Activated naive CD8-positive, alpha-beta T cell treated with anti-CD3 and anti-CD28 coated beads for 36 hours (primary cell): ENCODE data around the gene WNT2B. TPM values are rescaled to one million over a fixed set of nuclear protein-coding genes. Genes with fewer than 3 reads are reported as not detected.
A peak's percentile ranks its signal among the peaks of the same experiment; 100 is the strongest.

Experiments used
- DNase-seq: peaks from one replicate; pipeline ENCODE4 v3.0.0; 2021
- H3K27ac Mint-ChIP-seq: one replicate; pipeline ENCODE4 v1.8.0; 2022; ENCODE audit warnings: mild to moderate bottlenecking, moderate library complexity, mixed read lengths
- H3K27me3 Mint-ChIP-seq: one replicate; pipeline ENCODE4 v1.8.0; 2022; ENCODE audit warnings: mild to moderate bottlenecking, mixed read lengths
- H3K36me3 Mint-ChIP-seq: one replicate; pipeline ENCODE4 v1.8.0; 2021; ENCODE audit warnings: mild to moderate bottlenecking, mixed read lengths
- H3K4me1 Mint-ChIP-seq: one replicate; pipeline ENCODE4 v1.8.0; 2021; ENCODE audit warnings: mixed read lengths
- H3K4me3 Mint-ChIP-seq: one replicate; pipeline ENCODE4 v1.8.0; 2022; ENCODE audit warnings: mild to moderate bottlenecking, moderate library complexity, mixed read lengths
- H3K9me3 Mint-ChIP-seq: one replicate; pipeline ENCODE4 v1.8.0; 2022; ENCODE audit warnings: mixed read lengths
- total RNA-seq, 2 experiments: library from RNA; stranded (reverse); gene quantifications; one replicate each; pipeline ENCODE4 v1.2.3, GENCODE V29; 2021

WNT2B gene
- total RNA-seq, 2 experiments from 2014 or later: not detected

GRCh38 chr1:112492076-112492475 is 16.7 kb upstream of the WNT2B start:
- no peak overlapping the region for H3K4me3 Mint-ChIP-seq
- H3K36me3 Mint-ChIP-seq: no peaks in the 10 kb centered on the region
- H3K27ac Mint-ChIP-seq: no peak overlapping the region
- no peak for DNase-seq
- no peaks in the 10 kb centered on the region for H3K9me3 Mint-ChIP-seq
- no peaks in the 10 kb centered on the region for H3K4me1 Mint-ChIP-seq
- peaks cover 18% of the 10 kb centered on the region for H3K27me3 Mint-ChIP-seq

GRCh38 chr1:112493351-112493750 is 15.4 kb upstream of the WNT2B start:
- Mint-ChIP-seq H3K36me3 (no peaks in the 10 kb centered on the region), H3K9me3 (no peaks in the 10 kb centered on the region), H3K27ac (no peak overlapping the region), H3K27me3 (peaks cover 30% of the 10 kb centered on the region), H3K4me3 (no peak overlapping the region), H3K4me1 (no peaks in the 10 kb centered on the region)
- no peak for DNase-seq

GRCh38 chr1:112496290-112496689 is 12.5 kb upstream of the WNT2B start:
- H3K36me3 Mint-ChIP-seq: no peaks in the 10 kb centered on the region
- H3K4me3 Mint-ChIP-seq: no peak overlapping the region
- no peak overlapping the region for H3K27ac Mint-ChIP-seq
- peaks cover 43% of the 10 kb centered on the region for H3K27me3 Mint-ChIP-seq
- H3K9me3 Mint-ChIP-seq: no peaks in the 10 kb centered on the region
- no peak for DNase-seq
- H3K4me1 Mint-ChIP-seq: no peaks in the 10 kb centered on the region

- Mint-ChIP-seq H3K4me3 (peak overlapping the region; percentile 65), H3K27ac (no peak overlapping the region), H3K36me3 (no peaks in the 10 kb centered on the region), H3K9me3 (no peaks in the 10 kb centered on the region), H3K27me3 (peaks cover 68% of the 10 kb centered on the region), H3K4me1 (peaks cover 5% of the 10 kb centered on the region)
- peak; percentile 63 for DNase-seq
Observed at GRCh38 chr1:112501810-112502641, 6.7 kb upstream of the WNT2B start.

GRCh38 chr1:112502826-112503225 is 5.9 kb upstream of the WNT2B start:
- peaks cover 7% of the 10 kb centered on the region for H3K4me1 Mint-ChIP-seq
- no peaks in the 10 kb centered on the region for H3K9me3 Mint-ChIP-seq
- no peak overlapping the region for H3K27ac Mint-ChIP-seq
- DNase-seq: no peak
- peaks cover 68% of the 10 kb centered on the region for H3K27me3 Mint-ChIP-seq
- H3K36me3 Mint-ChIP-seq: no peaks in the 10 kb centered on the region
- no peak overlapping the region for H3K4me3 Mint-ChIP-seq

GRCh38 chr1:112504001-112504660 is 4.6 kb upstream of the WNT2B start:
- H3K27ac Mint-ChIP-seq: no peak overlapping the region
- no peak for DNase-seq
- no peaks in the 10 kb centered on the region for H3K9me3 Mint-ChIP-seq
- H3K36me3 Mint-ChIP-seq: no peaks in the 10 kb centered on the region
- peaks cover 7% of the 10 kb centered on the region for H3K4me1 Mint-ChIP-seq
- no peak overlapping the region for H3K4me3 Mint-ChIP-seq
- H3K27me3 Mint-ChIP-seq: peaks cover 62% of the 10 kb centered on the region

GRCh38 chr1:112504661-112505399 is 3.9 kb upstream of the WNT2B start:
- peaks cover 9% of the 10 kb centered on the region for H3K4me1 Mint-ChIP-seq
- H3K27me3 Mint-ChIP-seq: peaks cover 64% of the 10 kb centered on the region

GRCh38 chr1:112505400-112505785 is 3.4 kb upstream of the WNT2B start:
- peaks cover 65% of the 10 kb centered on the region for H3K27me3 Mint-ChIP-seq
- no peak overlapping the region for H3K4me3 Mint-ChIP-seq
- H3K27ac Mint-ChIP-seq: no peak overlapping the region
- peaks cover 9% of the 10 kb centered on the region for H3K4me1 Mint-ChIP-seq
- no peak for DNase-seq
- no peaks in the 10 kb centered on the region for H3K36me3 Mint-ChIP-seq
- no peaks in the 10 kb centered on the region for H3K9me3 Mint-ChIP-seq

More at GRCh38 chr1:112504661-112505399, 3.9 kb upstream of the WNT2B start:
- H3K36me3 Mint-ChIP-seq: no peaks in the 10 kb centered on the region
- no peak for DNase-seq
- no peak overlapping the region for H3K4me3 Mint-ChIP-seq
- H3K27ac Mint-ChIP-seq: no peak overlapping the region
- no peaks in the 10 kb centered on the region for H3K9me3 Mint-ChIP-seq

- H3K27me3 Mint-ChIP-seq: peaks cover 68% of the 10 kb centered on the region
- no peaks in the 10 kb centered on the region for H3K36me3 Mint-ChIP-seq
- peaks cover 9% of the 10 kb centered on the region for H3K4me1 Mint-ChIP-seq
- no peaks in the 10 kb centered on the region for H3K9me3 Mint-ChIP-seq
- no peak for DNase-seq
- H3K4me3 Mint-ChIP-seq: no peak overlapping the region
- H3K27ac Mint-ChIP-seq: no peak overlapping the region
Observed at GRCh38 chr1:112505878-112506277, 2.9 kb upstream of the WNT2B start.

GRCh38 chr1:112506306-112506705 is 2.5 kb upstream of the WNT2B start:
- peaks cover 9% of the 10 kb centered on the region for H3K4me1 Mint-ChIP-seq
- no peak overlapping the region for H3K4me3 Mint-ChIP-seq
- peaks cover 64% of the 10 kb centered on the region for H3K27me3 Mint-ChIP-seq
- no peak for DNase-seq
- H3K9me3 Mint-ChIP-seq: no peaks in the 10 kb centered on the region
- no peak overlapping the region for H3K27ac Mint-ChIP-seq
- no peaks in the 10 kb centered on the region for H3K36me3 Mint-ChIP-seq

GRCh38 chr1:112506731-112507130 is 2.0 kb upstream of the WNT2B start:
- Mint-ChIP-seq H3K27me3 (peaks cover 59% of the 10 kb centered on the region), H3K36me3 (no peaks in the 10 kb centered on the region), H3K27ac (no peak overlapping the region), H3K4me3 (no peak overlapping the region), H3K4me1 (peaks cover 9% of the 10 kb centered on the region), H3K9me3 (no peaks in the 10 kb centered on the region)
- DNase-seq: no peak

GRCh38 chr1:112507336-112507735 is 1.4 kb upstream of the WNT2B start:
- H3K27ac Mint-ChIP-seq: no peak overlapping the region

GRCh38 chr1:112507921-112508277 is 866 bp upstream of the WNT2B start:
- H3K36me3 Mint-ChIP-seq: no peaks in the 10 kb centered on the region
- peak; percentile 13 for DNase-seq
- H3K4me3 Mint-ChIP-seq: peak overlapping the region; percentile 66
- H3K27me3 Mint-ChIP-seq: peaks cover 51% of the 10 kb centered on the region
- H3K4me1 Mint-ChIP-seq: peaks cover 4% of the 10 kb centered on the region
- no peak overlapping the region for H3K27ac Mint-ChIP-seq
- no peaks in the 10 kb centered on the region for H3K9me3 Mint-ChIP-seq

More at GRCh38 chr1:112507336-112507735, 1.4 kb upstream of the WNT2B start:
- no peaks in the 10 kb centered on the region for H3K9me3 Mint-ChIP-seq
- peaks cover 56% of the 10 kb centered on the region for H3K27me3 Mint-ChIP-seq
- DNase-seq: no peak
- no peaks in the 10 kb centered on the region for H3K36me3 Mint-ChIP-seq
- peaks cover 7% of the 10 kb centered on the region for H3K4me1 Mint-ChIP-seq
- peak overlapping the region; percentile 66 for H3K4me3 Mint-ChIP-seq

- H3K36me3 Mint-ChIP-seq: no peaks in the 10 kb centered on the region
- H3K4me1 Mint-ChIP-seq: peaks cover 4% of the 10 kb centered on the region
- H3K9me3 Mint-ChIP-seq: no peaks in the 10 kb centered on the region
- no peak overlapping the region for H3K27ac Mint-ChIP-seq
- peaks cover 40% of the 10 kb centered on the region for H3K27me3 Mint-ChIP-seq
- DNase-seq: peak; percentile 7
- H3K4me3 Mint-ChIP-seq: peak overlapping the region; percentile 23
Observed at GRCh38 chr1:112509005-112509659, 367 bp downstream of the WNT2B start.
